Measurements from ENCODE around the gene OR6N1.

The OR6N1 gene, protein sequence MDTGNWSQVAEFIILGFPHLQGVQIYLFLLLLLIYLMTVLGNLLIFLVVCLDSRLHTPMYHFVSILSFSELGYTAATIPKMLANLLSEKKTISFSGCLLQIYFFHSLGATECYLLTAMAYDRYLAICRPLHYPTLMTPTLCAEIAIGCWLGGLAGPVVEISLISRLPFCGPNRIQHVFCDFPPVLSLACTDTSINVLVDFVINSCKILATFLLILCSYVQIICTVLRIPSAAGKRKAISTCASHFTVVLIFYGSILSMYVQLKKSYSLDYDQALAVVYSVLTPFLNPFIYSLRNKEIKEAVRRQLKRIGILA

GRCh38 chr1:158771950-158772866 is at the start of gene OR6N1:
TSS of gene OR6N1 (minus strand) at chr1:158772195. CDS start at chr1:158766682, 5,513 bp downstream.
- no peak within 1 kb of the TSS for H3K4me3 ChIP-seq (ENCODE audit: low read length)
- TF ChIP-seq, protein P1, sequence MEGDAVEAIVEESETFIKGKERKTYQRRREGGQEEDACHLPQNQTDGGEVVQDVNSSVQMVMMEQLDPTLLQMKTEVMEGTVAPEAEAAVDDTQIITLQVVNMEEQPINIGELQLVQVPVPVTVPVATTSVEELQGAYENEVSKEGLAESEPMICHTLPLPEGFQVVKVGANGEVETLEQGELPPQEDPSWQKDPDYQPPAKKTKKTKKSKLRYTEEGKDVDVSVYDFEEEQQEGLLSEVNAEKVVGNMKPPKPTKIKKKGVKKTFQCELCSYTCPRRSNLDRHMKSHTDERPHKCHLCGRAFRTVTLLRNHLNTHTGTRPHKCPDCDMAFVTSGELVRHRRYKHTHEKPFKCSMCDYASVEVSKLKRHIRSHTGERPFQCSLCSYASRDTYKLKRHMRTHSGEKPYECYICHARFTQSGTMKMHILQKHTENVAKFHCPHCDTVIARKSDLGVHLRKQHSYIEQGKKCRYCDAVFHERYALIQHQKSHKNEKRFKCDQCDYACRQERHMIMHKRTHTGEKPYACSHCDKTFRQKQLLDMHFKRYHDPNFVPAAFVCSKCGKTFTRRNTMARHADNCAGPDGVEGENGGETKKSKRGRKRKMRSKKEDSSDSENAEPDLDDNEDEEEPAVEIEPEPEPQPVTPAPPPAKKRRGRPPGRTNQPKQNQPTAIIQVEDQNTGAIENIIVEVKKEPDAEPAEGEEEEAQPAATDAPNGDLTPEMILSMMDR (conservative IDR thresholded peaks at IDR 0.05; ENCODE audit: low read depth, low read length), result no peak
- no peak for DNase-seq (ENCODE audit: low read depth)

- DNase-seq (ENCODE audit: low read depth), result no peak
- TF ChIP-seq, protein P1 (conservative IDR thresholded peaks at IDR 0.05; ENCODE audit: low read depth, low read length), result no peak
Measured at GRCh38 chr1:158821723-158822122, 49.7 kb upstream of the OR6N1 start.

DNA sequence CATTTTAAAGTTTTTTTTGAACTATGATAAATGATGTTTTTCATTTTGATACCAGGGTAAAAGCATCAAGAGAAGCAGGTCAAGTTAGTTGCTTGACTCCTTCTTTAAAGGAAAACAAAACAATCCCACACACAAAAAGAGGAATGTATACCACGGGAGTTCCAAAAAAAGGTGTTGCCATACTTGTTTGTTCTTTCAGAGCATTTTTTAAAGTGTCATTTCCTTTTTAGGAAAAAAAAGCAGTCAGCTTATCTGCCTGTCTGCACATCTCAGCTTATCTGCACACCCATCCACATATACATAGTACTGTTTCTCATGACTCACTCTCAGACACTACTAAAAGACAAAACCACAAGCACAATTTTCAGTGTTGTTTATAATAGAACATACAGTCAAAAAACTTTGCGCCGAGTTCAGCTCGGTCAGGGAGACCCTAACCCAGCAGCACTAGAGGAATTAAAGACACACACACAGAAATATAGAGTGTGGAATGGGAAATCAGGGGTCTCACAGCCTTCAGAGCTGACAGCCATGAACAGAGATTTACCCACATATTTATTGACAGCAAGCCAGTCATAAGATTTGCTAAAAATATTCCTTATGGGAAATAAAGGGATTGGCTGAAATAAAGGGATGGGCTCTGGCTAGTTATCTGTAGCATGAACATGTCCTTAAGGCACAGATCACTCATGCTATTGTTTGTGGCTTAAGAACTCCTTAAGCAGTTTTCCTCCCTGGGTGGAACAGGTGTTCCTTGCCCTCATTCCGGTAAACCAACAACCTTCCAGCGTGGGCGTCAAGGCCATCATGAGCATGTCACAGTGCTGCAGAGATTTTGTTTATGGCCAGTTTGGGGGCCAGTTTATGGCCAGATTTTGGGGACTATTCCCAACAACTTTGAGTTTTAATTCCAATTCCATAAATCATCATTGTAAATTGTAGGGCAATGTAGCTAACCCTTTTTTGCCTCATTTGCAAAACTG is 47.8 kb upstream of the OR6N1 start:
- no peak for DNase-seq (ENCODE audit: low read depth)
- TF ChIP-seq, protein P1 (conservative IDR thresholded peaks at IDR 0.05; ENCODE audit: low read depth, low read length), result no peak
- no peak overlapping the region for H3K4me3 ChIP-seq (ENCODE audit: low read length)

More at GRCh38 chr1:158821723-158822122, 49.7 kb upstream of the OR6N1 start:
- H3K4me3 ChIP-seq (ENCODE audit: low read length), result no peak overlapping the region

- TF ChIP-seq, protein P1 (conservative IDR thresholded peaks at IDR 0.05; ENCODE audit: low read depth, low read length), result no peak
- no peak overlapping the region for H3K4me3 ChIP-seq (ENCODE audit: low read length)
- DNase-seq (ENCODE audit: low read depth), result no peak
Measured at GRCh38 chr1:158818975-158819431, 47.0 kb upstream of the OR6N1 start.

DNA sequence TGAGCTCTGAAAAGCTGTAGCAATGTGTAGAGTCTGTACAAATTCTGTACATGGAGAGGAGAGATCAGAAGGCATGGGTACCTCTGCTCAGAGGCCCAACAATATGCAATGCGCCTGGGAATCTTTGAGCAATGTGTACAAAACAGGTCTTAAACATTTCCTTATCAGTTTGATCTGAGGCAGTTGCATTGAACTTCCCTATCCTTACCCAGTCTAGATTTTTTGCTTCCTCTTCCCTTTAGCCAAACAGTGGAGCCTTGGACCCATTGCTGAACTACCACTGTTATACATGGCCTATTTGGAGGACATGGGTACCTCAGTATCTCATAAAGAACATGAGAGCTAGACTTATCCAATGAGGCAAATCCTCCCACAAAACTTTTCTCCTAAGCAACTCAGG is 46.6 kb upstream of the OR6N1 start:
- H3K4me3 ChIP-seq (ENCODE audit: low read length), result no peak overlapping the region
- TF ChIP-seq, protein P1 (conservative IDR thresholded peaks at IDR 0.05; ENCODE audit: low read depth, low read length), result no peak
- no peak for DNase-seq (ENCODE audit: low read depth)

GRCh38 chr1:158814970-158815369 is 43.0 kb upstream of the OR6N1 start:
- TF ChIP-seq, protein P1 (conservative IDR thresholded peaks at IDR 0.05; ENCODE audit: low read depth, low read length), result no peak
- no peak for DNase-seq (ENCODE audit: low read depth)
- no peak overlapping the region for H3K4me3 ChIP-seq (ENCODE audit: low read length)
